ENCODE results near the gene PPP2R2C. TPM values are rescaled to one million over a fixed set of nuclear protein-coding genes. Genes with fewer than 3 reads are reported as not detected.

The PPP2R2C gene
- total RNA-seq, 2 experiments from 2014 or later = not detected

GRCh38 chr4:6384541-6384940 is 87.9 kb downstream of the PPP2R2C start:
- Mint-ChIP-seq H3K4me3 (no peak overlapping the region), H3K36me3 (ENCODE audit: low read depth) (no peaks in the 10 kb centered on the region), H3K4me1 (no peaks in the 10 kb centered on the region), H3K9me3 (no peaks in the 10 kb centered on the region), H3K27ac (no peak overlapping the region), H3K27me3 (peaks cover under 1% of the 10 kb centered on the region)
- no peak for DNase-seq
- CTCF ChIA-PET = no interaction called here
- POLR2A ChIA-PET = no interaction called here

- POLR2A ChIA-PET = no interaction called here
- H3K27ac Mint-ChIP-seq = no peak overlapping the region
- no peaks in the 10 kb centered on the region for H3K4me1 Mint-ChIP-seq
- DNase-seq = no peak
- CTCF ChIA-PET = no interaction called here
- no peaks in the 10 kb centered on the region for H3K9me3 Mint-ChIP-seq
- no peak overlapping the region for H3K4me3 Mint-ChIP-seq
- no peaks in the 10 kb centered on the region for H3K27me3 Mint-ChIP-seq
- H3K36me3 Mint-ChIP-seq (ENCODE audit: low read depth) = no peaks in the 10 kb centered on the region
These were observed 88.5 kb downstream of the PPP2R2C start for GRCh38 chr4:6383929-6384328.

- CTCF ChIA-PET = no interaction called here
- Mint-ChIP-seq H3K27ac (no peak overlapping the region), H3K9me3 (no peaks in the 10 kb centered on the region), H3K27me3 (no peaks in the 10 kb centered on the region), H3K36me3 (ENCODE audit: low read depth) (no peaks in the 10 kb centered on the region), H3K4me3 (no peak overlapping the region), H3K4me1 (no peaks in the 10 kb centered on the region)
- POLR2A ChIA-PET = no interaction called here
- no peak for DNase-seq
These were observed 89.4 kb downstream of the PPP2R2C start for GRCh38 chr4:6383009-6383404.

- no peaks in the 10 kb centered on the region for H3K27me3 Mint-ChIP-seq
- ChIA-PET CTCF (interaction anchor here (0.7 kb wide), 1 partner anchor 351 kb away, joined by 3 read pairs; no protein-coding TSS in a partner anchor), POLR2A (no interaction called here)
- no peak overlapping the region for H3K4me3 Mint-ChIP-seq
- no peaks in the 10 kb centered on the region for H3K36me3 Mint-ChIP-seq (ENCODE audit: low read depth)
- no peak for DNase-seq
- H3K27ac Mint-ChIP-seq = no peak overlapping the region
- no peaks in the 10 kb centered on the region for H3K9me3 Mint-ChIP-seq
- no peaks in the 10 kb centered on the region for H3K4me1 Mint-ChIP-seq
These were observed 90.8 kb downstream of the PPP2R2C start for GRCh38 chr4:6381571-6382123.

- no peak for DNase-seq
- Mint-ChIP-seq H3K27ac (no peak overlapping the region), H3K9me3 (no peaks in the 10 kb centered on the region), H3K36me3 (ENCODE audit: low read depth) (no peaks in the 10 kb centered on the region), H3K27me3 (no peaks in the 10 kb centered on the region), H3K4me1 (no peaks in the 10 kb centered on the region), H3K4me3 (no peak overlapping the region)
- POLR2A ChIA-PET = no interaction called here
- CTCF ChIA-PET = no interaction called here
These were observed 91.5 kb downstream of the PPP2R2C start for GRCh38 chr4:6380746-6381410.

- CTCF ChIA-PET = no interaction called here
- H3K9me3 Mint-ChIP-seq = no peaks in the 10 kb centered on the region
- no peaks in the 10 kb centered on the region for H3K36me3 Mint-ChIP-seq (ENCODE audit: low read depth)
- no peak overlapping the region for H3K27ac Mint-ChIP-seq
- no peak for DNase-seq
- POLR2A ChIA-PET = no interaction called here
- H3K27me3 Mint-ChIP-seq = no peaks in the 10 kb centered on the region
- no peaks in the 10 kb centered on the region for H3K4me1 Mint-ChIP-seq
- H3K4me3 Mint-ChIP-seq = no peak overlapping the region
These were observed 92.4 kb downstream of the PPP2R2C start for GRCh38 chr4:6379767-6380745.

- H3K4me3 Mint-ChIP-seq = no peak overlapping the region
- no peak for DNase-seq
- H3K27me3 Mint-ChIP-seq = no peaks in the 10 kb centered on the region
- ChIA-PET POLR2A (no interaction called here), CTCF (no interaction called here)
- no peaks in the 10 kb centered on the region for H3K36me3 Mint-ChIP-seq (ENCODE audit: low read depth)
- H3K27ac Mint-ChIP-seq = no peak overlapping the region
- H3K9me3 Mint-ChIP-seq = no peaks in the 10 kb centered on the region
- H3K4me1 Mint-ChIP-seq = no peaks in the 10 kb centered on the region
These were observed 93.6 kb downstream of the PPP2R2C start for GRCh38 chr4:6378493-6379445.

GRCh38 chr4:6377626-6378492 is 94.6 kb downstream of the PPP2R2C start:
- DNase-seq = no peak
- Mint-ChIP-seq H3K36me3 (ENCODE audit: low read depth) (no peaks in the 10 kb centered on the region), H3K27ac (no peak overlapping the region), H3K4me1 (no peaks in the 10 kb centered on the region), H3K9me3 (no peaks in the 10 kb centered on the region), H3K4me3 (no peak overlapping the region), H3K27me3 (no peaks in the 10 kb centered on the region)
- ChIA-PET CTCF (no interaction called here), POLR2A (no interaction called here)

- no peaks in the 10 kb centered on the region for H3K36me3 Mint-ChIP-seq (ENCODE audit: low read depth)
- no peaks in the 10 kb centered on the region for H3K27me3 Mint-ChIP-seq
- ChIA-PET CTCF (no interaction called here), POLR2A (no interaction called here)
- no peaks in the 10 kb centered on the region for H3K9me3 Mint-ChIP-seq
- H3K4me3 Mint-ChIP-seq = no peak overlapping the region
- no peaks in the 10 kb centered on the region for H3K4me1 Mint-ChIP-seq
- H3K27ac Mint-ChIP-seq = no peak overlapping the region
- no peak for DNase-seq
These were observed 96.7 kb downstream of the PPP2R2C start for GRCh38 chr4:6375620-6376295.

- Mint-ChIP-seq H3K9me3 (no peaks in the 10 kb centered on the region), H3K4me3 (no peak overlapping the region), H3K4me1 (no peaks in the 10 kb centered on the region), H3K36me3 (ENCODE audit: low read depth) (no peaks in the 10 kb centered on the region), H3K27me3 (no peaks in the 10 kb centered on the region), H3K27ac (no peak overlapping the region)
- CTCF ChIA-PET = interaction anchor here (0.9 kb wide), 1 partner anchor 24 kb away, joined by 4 read pairs; no protein-coding TSS in a partner anchor
- POLR2A ChIA-PET = no interaction called here
- DNase-seq = no peak
These were observed 97.8 kb downstream of the PPP2R2C start for GRCh38 chr4:6374575-6374974.

- no peaks in the 10 kb centered on the region for H3K27me3 Mint-ChIP-seq
These were observed 98.6 kb downstream of the PPP2R2C start for GRCh38 chr4:6373541-6374410.

More at GRCh38 chr4:6373541-6374410, 98.6 kb downstream of the PPP2R2C start:
- H3K9me3 Mint-ChIP-seq = no peaks in the 10 kb centered on the region
- H3K4me3 Mint-ChIP-seq = no peak overlapping the region
- DNase-seq = no peak
- H3K4me1 Mint-ChIP-seq = no peaks in the 10 kb centered on the region
- POLR2A ChIA-PET = no interaction called here
- H3K27ac Mint-ChIP-seq = no peak overlapping the region
- H3K36me3 Mint-ChIP-seq (ENCODE audit: low read depth) = no peaks in the 10 kb centered on the region
- CTCF ChIA-PET = interaction anchor here (0.9 kb wide), 1 partner anchor 25 kb away, joined by 4 read pairs; no protein-coding TSS in a partner anchor

All from activated CD4-positive, alpha-beta T cell treated with anti-CD3 and anti-CD28 coated beads, Interleukin-2, amount 10 ng/mL, durations not matched to agents 7 days and 5 days (primary cell).